ENCODE data around the gene DNAH14. TPM values are rescaled to one million over a fixed set of nuclear protein-coding genes. Genes with fewer than 3 reads are reported as not detected.

The DNAH14 gene
- total and polyA plus RNA-seq, 2 of the 4 experiments (the other 2 are of a cell fraction) = 2.7 to 3.6 TPM

DNA sequence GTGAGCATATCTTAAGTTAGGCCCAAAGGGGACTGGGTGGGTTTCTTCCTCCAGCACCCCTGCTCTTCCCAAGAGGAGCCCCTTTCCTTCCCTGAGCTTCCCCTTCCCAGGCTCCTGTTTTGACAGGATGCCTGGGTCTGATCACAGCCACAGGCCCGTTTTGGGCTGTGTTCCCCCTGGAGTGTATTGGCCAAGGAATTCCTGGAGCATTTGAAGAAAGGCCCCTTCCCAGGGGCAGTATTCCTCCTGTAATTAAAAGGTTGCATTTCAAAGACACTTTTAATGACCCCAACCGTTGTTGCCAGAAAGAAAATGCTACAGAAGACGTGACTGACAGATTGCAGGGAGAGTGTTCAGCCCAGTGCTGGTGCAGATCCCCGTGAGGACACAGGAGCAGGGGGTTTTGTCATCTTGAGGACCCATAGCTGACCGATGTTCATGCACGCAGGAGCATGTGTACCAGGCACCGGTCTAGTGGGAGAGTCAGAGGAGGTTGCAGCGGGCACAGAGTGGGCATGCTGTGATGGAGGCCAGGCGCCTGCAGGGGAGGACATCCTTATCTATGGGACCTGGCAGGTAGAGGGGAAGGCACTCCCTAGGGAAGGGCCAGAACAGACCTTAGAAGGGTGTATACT, 517.6 kb downstream of the DNAH14 start:
- Histone ChIP-seq H3K4ac (ENCODE audit: low read depth, low read length) (peak overlapping the region; percentile 67; the same call in 1 of the 2 replicates), H3K27ac (ENCODE audit: insufficient read depth, low read length) (no peak overlapping the region; the same call in 1 of the 2 replicates), H3K14ac (replicated peaks; ENCODE audit: low read depth, low read length) (0 out of 2 replicates have a peak overlapping the region, but pooled peaks have one; percentile 62), H3K27me3 (ENCODE audit: control insufficient read depth, insufficient read depth, low read length) (no peaks in the 10 kb centered on the region), H4K5ac (ENCODE audit: low read depth, low read length) (peak overlapping the region; percentile 3; the same call in 1 of the 2 replicates), H4K91ac (ENCODE audit: insufficient read depth, low read depth, low read length) (no peak overlapping the region), H3K4me1 (ENCODE audit: control insufficient read depth, insufficient read depth, low read length) (peaks cover 11% of the 10 kb centered on the region), H3K9me1 (ENCODE audit: insufficient read depth, low read length) (0 out of 2 replicates have a peak, but pooled peaks cover 5% of the 10 kb centered on the region), H3K36me3 (ENCODE audit: control insufficient read depth, insufficient read depth, low read length) (no peaks in the 10 kb centered on the region), H2BK120ac (ENCODE audit: low read depth, low read length) (peak overlapping the region; percentile 72; the same call in 1 of the 2 replicates), H2AK5ac (ENCODE audit: low read depth, low read length) (peak overlapping the region; percentile 65; the same call in 1 of the 2 replicates), H3K23ac (ENCODE audit: low read depth, low read length) (peak overlapping the region; percentile 43; the same call in 1 of the 2 replicates), H4K8ac (ENCODE audit: low read depth in 2 of 2, low read length in 2 of 2) (no peak overlapping the region), H3K56ac (ENCODE audit: extremely low read depth, insufficient read depth, low read length) (no peak overlapping the region), H2BK20ac (ENCODE audit: low read depth, low read length) (peak overlapping the region; percentile 58; the same call in 1 of the 2 replicates), H4K20me1 (ENCODE audit: insufficient read depth, low read length) (no peaks in the 10 kb centered on the region), H3K9me3 (ENCODE audit: control insufficient read depth, insufficient read depth, low read length) (no peaks in the 10 kb centered on the region), H2BK5ac (ENCODE audit: low read depth, low read length, poor library complexity, severe bottlenecking) (no peak overlapping the region), H3K4me2 (ENCODE audit: low read depth, low read length) (no peak overlapping the region), H2AFZ (replicated peaks; ENCODE audit: low read length, poor library complexity) (peak overlapping the region; percentile 89), H2AK9ac (replicated peaks; ENCODE audit: low read depth, low read length, poor library complexity) (no peak overlapping the region), H3K4me3 (ENCODE audit: insufficient read depth, low read depth, low read length) (no peak overlapping the region), H2BK15ac (ENCODE audit: low read depth, low read length) (no peak overlapping the region; the same call in 2 of the 3 replicates), H3K9ac (ENCODE audit: low read depth, low read length) (0 out of 2 replicates have a peak overlapping the region, but pooled peaks have one; percentile 34), H3K18ac (ENCODE audit: low read depth, low read length) (no peak overlapping the region; the same call in 1 of the 2 replicates), H3K79me1 (ENCODE audit: low read depth in 1 of 2, low read length in 2 of 2) (no peaks in the 10 kb centered on the region)
- 74% methylated on average over 4 of the region's 9 CpGs; no CpG with 5 or more reads in 1 of the 2 experiments for WGBS, 2 experiments (ENCODE audit: extremely low coverage in 2 of 2, insufficient read length in 1 of 2)
- ATAC-seq (ENCODE audit: low read depth) (peak; percentile 10), DNase-seq (no peak)
- dilution Hi-C loops (cut with HindIII; ENCODE audit: low sequenced_read_pairs, unreplicated experiment) = no loop called here
- no peak for TF ChIP-seq CEBPB (IDR thresholded peaks at IDR 0.05; ENCODE audit: low read depth, low read length)
- no peak for TF ChIP-seq RCOR1 (IDR thresholded peaks at IDR 0.05; ENCODE audit: insufficient replicate concordance, low read length)
- TF ChIP-seq RFX5 (IDR thresholded peaks at IDR 0.05; ENCODE audit: low read depth, low read length) = no peak
- TF ChIP-seq MXI1 (IDR thresholded peaks at IDR 0.05; ENCODE audit: borderline replicate concordance, low read depth, low read length) = no peak
- no peak for TF ChIP-seq CHD1 (IDR thresholded peaks at IDR 0.05; ENCODE audit: low read depth, low read length)
- no peak for TF ChIP-seq MAFK (IDR thresholded peaks at IDR 0.05; ENCODE audit: low read depth, low read length)
- no peak for TF ChIP-seq NFE2L2 (IDR thresholded peaks at IDR 0.05; ENCODE audit: low read depth, low read length)
- TF ChIP-seq FOS (IDR thresholded peaks at IDR 0.05; ENCODE audit: low read depth, low read length) = no peak
- TF ChIP-seq BHLHE40 (IDR thresholded peaks at IDR 0.05; ENCODE audit: low read depth, low read length) = no peak
- in situ Hi-C loops (cut with MboI; ENCODE audit: low sequenced_read_pairs) = no loop called here
- ChIA-PET POLR2A (ENCODE audit: unreplicated experiment) (no interaction called here), CTCF (no interaction called here)
- intact Hi-C loops (cut with micrococcal nuclease) = no loop called here
- no TSS peak for BruUV-seq (replicated peaks)

Data from IMR-90 (cell line).